ENCODE measurements around the gene ATP9B. TPM values are rescaled to one million over a fixed set of nuclear protein-coding genes. Genes with fewer than 3 reads are reported as not detected.

The ATP9B gene
- total RNA-seq, 2 experiments from 2014 or later = 15.9 to 16.6 TPM

DNA sequence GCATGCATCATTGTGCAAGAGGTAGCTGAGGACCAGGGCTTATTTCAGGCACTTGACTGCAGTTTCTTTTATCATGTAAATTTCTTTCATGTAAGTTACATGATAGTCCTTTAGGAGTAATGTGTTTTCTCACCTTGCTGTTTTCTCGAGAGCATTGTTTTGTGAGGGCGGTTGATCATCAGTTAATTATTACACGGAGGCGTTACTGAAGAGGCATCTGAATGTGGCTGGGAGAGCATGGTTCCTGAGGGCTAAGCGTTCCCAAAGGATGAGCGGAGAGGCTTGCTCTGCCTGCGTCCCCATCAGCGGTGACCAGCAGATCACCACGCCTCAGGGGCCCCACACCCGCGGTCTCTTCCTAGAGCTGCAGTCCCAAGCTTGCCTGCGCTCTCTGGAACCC lies 170.4 kb downstream of the ATP9B start:
- Mint-ChIP-seq H3K27me3 (no peaks in the 10 kb centered on the region), H3K4me1 (ENCODE audit: low read depth) (no peaks in the 10 kb centered on the region), H3K36me3 (peaks cover 2% of the 10 kb centered on the region), H3K4me3 (no peak overlapping the region), H3K27ac (no peak overlapping the region), H3K9me3 (no peaks in the 10 kb centered on the region)
- ChIA-PET CTCF (no interaction called here), POLR2A (no interaction called here)
- intact Hi-C loops (cut with micrococcal nuclease) = no loop called here
- no peak for DNase-seq

GRCh38 chr18:79241755-79242154 lies 172.6 kb downstream of the ATP9B start:
- no peak for DNase-seq
- Mint-ChIP-seq H3K27ac (no peak overlapping the region), H3K4me3 (no peak overlapping the region), H3K4me1 (ENCODE audit: low read depth) (peaks cover 6% of the 10 kb centered on the region), H3K36me3 (peaks cover 2% of the 10 kb centered on the region), H3K27me3 (no peaks in the 10 kb centered on the region), H3K9me3 (no peaks in the 10 kb centered on the region)
- intact Hi-C loops (cut with micrococcal nuclease) = no loop called here
- CTCF ChIA-PET = no interaction called here
- POLR2A ChIA-PET = no interaction called here

DNA sequence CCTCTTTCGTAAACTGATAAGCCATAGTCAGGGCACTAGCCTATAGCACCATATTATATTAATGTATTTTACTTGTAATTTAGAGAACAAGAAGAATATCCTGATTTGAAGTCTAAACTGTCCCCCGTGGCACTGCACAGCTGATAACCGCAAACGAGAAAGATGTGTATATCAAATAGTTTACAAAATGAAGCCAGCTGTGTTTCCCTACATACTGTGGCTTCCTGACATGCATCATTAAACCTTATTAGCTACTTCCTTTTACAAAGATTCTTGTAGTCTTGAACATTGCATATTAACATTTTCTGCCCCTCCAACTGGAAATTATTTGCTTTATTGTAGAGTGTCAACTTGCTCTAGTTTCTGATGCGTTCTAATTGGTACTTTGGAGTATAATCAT lies 173.1 kb downstream of the ATP9B start:
- CTCF ChIA-PET = no interaction called here

GRCh38 chr18:79245517-79246001 lies 176.4 kb downstream of the ATP9B start:
- no peaks in the 10 kb centered on the region for H3K27me3 Mint-ChIP-seq
- H3K4me3 Mint-ChIP-seq = peak overlapping the region; percentile 37
- no peak overlapping the region for H3K27ac Mint-ChIP-seq
- H3K9me3 Mint-ChIP-seq = no peaks in the 10 kb centered on the region
- peak; percentile 67 for DNase-seq
- POLR2A ChIA-PET = no interaction called here
- intact Hi-C loops (cut with micrococcal nuclease) = loop anchor here (1.0 kb wide), 3 partner anchors 176 to 370 kb away; partner anchors contain the start of gene ATP9B
- no peaks in the 10 kb centered on the region for H3K36me3 Mint-ChIP-seq
- H3K4me1 Mint-ChIP-seq (ENCODE audit: low read depth) = peaks cover 12% of the 10 kb centered on the region
- CTCF ChIA-PET = interaction anchor here (0.6 to 1.0 kb wide), 2 partner anchors 11 to 54 kb away, joined by 3 read pairs; no protein-coding TSS in a partner anchor

More for the DNA sequence above, 173.1 kb downstream of the ATP9B start:
- H3K27me3 Mint-ChIP-seq = no peaks in the 10 kb centered on the region
- intact Hi-C loops (cut with micrococcal nuclease) = no loop called here
- H3K4me1 Mint-ChIP-seq (ENCODE audit: low read depth) = peaks cover 6% of the 10 kb centered on the region
- no peak overlapping the region for H3K4me3 Mint-ChIP-seq
- no peaks in the 10 kb centered on the region for H3K9me3 Mint-ChIP-seq
- POLR2A ChIA-PET = no interaction called here
- DNase-seq = no peak
- H3K36me3 Mint-ChIP-seq = peaks cover 2% of the 10 kb centered on the region
- no peak overlapping the region for H3K27ac Mint-ChIP-seq

DNA sequence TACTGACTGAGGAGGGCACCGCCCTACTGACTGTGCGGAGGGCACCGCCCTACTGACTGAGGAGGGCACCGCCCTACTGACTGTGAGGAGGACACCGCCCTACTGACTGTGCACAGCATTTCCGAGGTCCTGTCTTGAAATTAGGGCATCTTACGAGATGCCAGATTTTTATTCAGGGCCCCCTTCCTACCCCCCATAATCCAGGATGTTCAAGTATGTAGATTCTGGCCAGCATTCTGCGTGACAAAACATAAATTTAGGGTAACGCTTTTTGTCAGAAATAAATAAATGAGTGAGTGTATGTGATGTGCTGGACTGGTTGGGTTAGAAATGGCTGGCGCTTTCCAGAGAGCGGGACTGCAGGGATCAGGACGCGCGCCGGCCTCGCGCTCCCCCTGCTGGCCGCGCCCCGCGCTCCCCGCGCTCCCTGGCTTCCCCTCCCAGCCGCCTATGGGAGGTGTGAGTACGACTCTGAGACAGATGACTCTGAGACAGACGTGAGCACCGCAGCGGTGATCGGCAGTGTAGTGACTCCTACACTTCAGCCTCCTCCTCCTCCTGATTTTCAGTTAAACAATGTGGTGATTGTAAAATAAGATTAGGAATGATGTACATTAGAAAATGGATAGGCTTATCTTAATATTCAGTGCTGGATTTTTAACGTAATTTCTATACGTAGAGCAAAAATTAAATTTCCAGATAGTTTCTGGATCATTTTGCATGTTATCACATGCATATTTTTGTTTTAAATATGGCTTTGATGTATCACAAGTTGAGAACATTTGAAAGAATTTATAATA lies 177.3 kb downstream of the ATP9B start:
- intact Hi-C loops (cut with micrococcal nuclease) = loop anchor here (1.0 kb wide), 3 partner anchors 177 to 371 kb away; partner anchors contain the start of gene ATP9B
- Mint-ChIP-seq H3K9me3 (no peaks in the 10 kb centered on the region), H3K27me3 (no peaks in the 10 kb centered on the region), H3K4me1 (ENCODE audit: low read depth) (peaks cover 12% of the 10 kb centered on the region), H3K36me3 (no peaks in the 10 kb centered on the region), H3K27ac (peak overlapping the region; percentile 60), H3K4me3 (peak overlapping the region; percentile 65)
- ChIA-PET POLR2A (no interaction called here), CTCF (no interaction called here)
- DNase-seq = peak; percentile 89

DNA sequence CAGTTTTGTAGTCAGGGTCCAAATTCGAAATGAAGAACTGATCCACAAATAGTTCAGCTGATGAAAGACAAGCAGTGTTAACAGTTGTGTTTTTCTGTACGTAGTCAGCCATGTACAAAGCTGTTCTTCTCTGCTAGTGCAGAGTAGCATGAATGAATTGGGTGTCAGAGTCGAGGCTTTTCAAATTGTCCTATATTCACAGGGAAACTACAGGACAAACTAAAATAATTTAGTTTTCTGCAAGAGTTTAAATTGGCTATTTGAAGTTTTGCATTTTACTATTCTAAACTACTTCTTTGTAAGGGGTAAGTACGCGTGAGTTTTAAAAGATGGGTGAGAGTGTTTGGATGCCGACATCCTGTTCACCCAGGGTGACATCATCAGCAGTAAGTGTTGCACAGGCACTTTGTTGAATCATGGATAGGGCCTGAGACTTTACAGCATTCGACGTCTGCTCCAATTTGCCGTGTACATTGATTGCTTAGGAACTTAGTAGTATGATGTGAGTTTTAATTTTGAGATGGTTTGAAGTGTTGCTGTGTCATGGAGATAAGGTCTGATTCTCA lies 179.4 kb downstream of the ATP9B start:
- Mint-ChIP-seq H3K27me3 (no peaks in the 10 kb centered on the region), H3K27ac (no peak overlapping the region), H3K4me3 (no peak overlapping the region), H3K9me3 (no peaks in the 10 kb centered on the region), H3K36me3 (peaks cover 3% of the 10 kb centered on the region), H3K4me1 (ENCODE audit: low read depth) (peaks cover 12% of the 10 kb centered on the region)
- intact Hi-C loops (cut with micrococcal nuclease) = no loop called here
- POLR2A ChIA-PET = no interaction called here
- no peak for DNase-seq
- CTCF ChIA-PET = interaction anchor here (1.2 kb wide), 1 partner anchor 8 kb away, joined by 5 read pairs; no protein-coding TSS in a partner anchor

- Mint-ChIP-seq H3K9me3 (no peaks in the 10 kb centered on the region), H3K36me3 (peaks cover 7% of the 10 kb centered on the region), H3K27ac (no peak overlapping the region), H3K27me3 (no peaks in the 10 kb centered on the region), H3K4me3 (no peak overlapping the region), H3K4me1 (ENCODE audit: low read depth) (peaks cover 12% of the 10 kb centered on the region)
- CTCF ChIA-PET = no interaction called here
- DNase-seq = no peak
- intact Hi-C loops (cut with micrococcal nuclease) = no loop called here
- POLR2A ChIA-PET = no interaction called here
These were observed 181.2 kb downstream of the ATP9B start for GRCh38 chr18:79250301-79250981.

DNA sequence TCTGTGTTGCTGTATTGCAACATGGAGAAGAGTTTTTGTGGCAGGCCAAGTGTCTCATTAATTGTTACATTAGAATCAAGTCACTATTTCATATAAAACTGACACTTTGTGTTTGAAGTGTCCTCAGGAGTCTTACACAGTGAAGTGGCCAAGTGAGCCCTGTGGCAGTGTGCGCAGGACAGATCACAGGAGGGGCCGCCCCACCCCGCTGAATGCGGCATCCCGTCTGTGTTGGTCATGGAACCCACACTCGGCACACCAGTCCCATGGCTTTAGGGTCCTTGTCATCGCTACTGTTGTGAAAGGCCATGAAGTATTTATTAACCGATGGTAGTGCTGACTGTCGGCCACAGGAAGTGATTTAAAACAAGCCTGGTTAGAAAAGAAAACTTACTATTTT lies 181.8 kb downstream of the ATP9B start:
- intact Hi-C loops (cut with micrococcal nuclease) = no loop called here
- CTCF ChIA-PET = no interaction called here
- POLR2A ChIA-PET = no interaction called here

DNA sequence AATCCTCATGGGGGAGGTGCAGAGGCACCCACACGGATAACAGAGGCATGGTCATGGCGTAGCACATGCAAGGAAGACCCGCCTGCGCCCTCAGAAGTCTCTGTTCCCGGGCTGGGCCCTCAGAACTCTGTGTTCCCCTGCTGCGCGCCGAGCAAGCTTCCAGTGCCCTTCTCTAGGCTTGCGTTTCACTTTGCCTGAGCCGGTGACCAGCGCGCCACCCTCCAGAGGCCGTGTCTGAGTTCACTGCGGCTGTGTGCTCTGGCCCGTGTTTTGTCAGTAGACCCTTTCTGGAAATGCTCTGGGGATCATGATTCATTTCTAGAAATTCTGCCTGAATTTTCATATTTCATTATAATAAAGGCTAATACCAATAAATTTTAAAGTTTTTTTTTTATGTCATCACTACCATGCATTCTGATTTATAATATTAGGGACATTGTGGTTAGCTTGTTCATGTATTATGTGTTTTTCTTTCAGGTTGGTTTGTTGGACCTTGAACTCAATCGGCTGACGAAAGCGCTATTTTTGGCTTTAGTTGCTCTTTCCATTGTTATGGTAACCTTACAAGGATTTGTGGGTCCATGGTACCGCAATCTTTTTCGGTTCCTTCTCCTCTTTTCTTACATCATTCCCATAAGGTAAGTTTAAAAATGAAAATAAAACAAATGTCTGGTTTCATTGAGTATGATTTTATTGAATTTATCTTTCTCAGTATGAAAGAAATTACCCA lies 183.9 kb downstream of the ATP9B start:
- ChIA-PET CTCF (no interaction called here), POLR2A (no interaction called here)
- peaks cover 7% of the 10 kb centered on the region for H3K4me1 Mint-ChIP-seq (ENCODE audit: low read depth)
- peaks cover 9% of the 10 kb centered on the region for H3K36me3 Mint-ChIP-seq
- no peak for DNase-seq
- H3K4me3 Mint-ChIP-seq = no peak overlapping the region
- H3K27me3 Mint-ChIP-seq = no peaks in the 10 kb centered on the region
- no peak overlapping the region for H3K27ac Mint-ChIP-seq
- no peaks in the 10 kb centered on the region for H3K9me3 Mint-ChIP-seq
- intact Hi-C loops (cut with micrococcal nuclease) = no loop called here

More for the DNA sequence above, 181.8 kb downstream of the ATP9B start:
- H3K4me3 Mint-ChIP-seq = no peak overlapping the region
- no peaks in the 10 kb centered on the region for H3K9me3 Mint-ChIP-seq
- peaks cover 12% of the 10 kb centered on the region for H3K4me1 Mint-ChIP-seq (ENCODE audit: low read depth)
- no peaks in the 10 kb centered on the region for H3K27me3 Mint-ChIP-seq
- no peak overlapping the region for H3K27ac Mint-ChIP-seq
- H3K36me3 Mint-ChIP-seq = peaks cover 9% of the 10 kb centered on the region
- DNase-seq = no peak

- Mint-ChIP-seq H3K27me3 (no peaks in the 10 kb centered on the region), H3K4me1 (ENCODE audit: low read depth) (no peaks in the 10 kb centered on the region), H3K4me3 (no peak overlapping the region), H3K9me3 (no peaks in the 10 kb centered on the region), H3K36me3 (peaks cover 24% of the 10 kb centered on the region), H3K27ac (no peak overlapping the region)
- CTCF ChIA-PET = no interaction called here
- POLR2A ChIA-PET = no interaction called here
- no peak for DNase-seq
- intact Hi-C loops (cut with micrococcal nuclease) = no loop called here
These were observed 188.3 kb downstream of the ATP9B start for GRCh38 chr18:79257480-79257879.

- DNase-seq = no peak
- intact Hi-C loops (cut with micrococcal nuclease) = no loop called here
- Mint-ChIP-seq H3K27ac (no peak overlapping the region), H3K4me3 (no peak overlapping the region), H3K9me3 (no peaks in the 10 kb centered on the region), H3K27me3 (no peaks in the 10 kb centered on the region), H3K4me1 (ENCODE audit: low read depth) (no peaks in the 10 kb centered on the region), H3K36me3 (peaks cover 22% of the 10 kb centered on the region)
- POLR2A ChIA-PET = no interaction called here
- CTCF ChIA-PET = no interaction called here
These were observed 189.3 kb downstream of the ATP9B start for GRCh38 chr18:79258447-79258846.

DNA sequence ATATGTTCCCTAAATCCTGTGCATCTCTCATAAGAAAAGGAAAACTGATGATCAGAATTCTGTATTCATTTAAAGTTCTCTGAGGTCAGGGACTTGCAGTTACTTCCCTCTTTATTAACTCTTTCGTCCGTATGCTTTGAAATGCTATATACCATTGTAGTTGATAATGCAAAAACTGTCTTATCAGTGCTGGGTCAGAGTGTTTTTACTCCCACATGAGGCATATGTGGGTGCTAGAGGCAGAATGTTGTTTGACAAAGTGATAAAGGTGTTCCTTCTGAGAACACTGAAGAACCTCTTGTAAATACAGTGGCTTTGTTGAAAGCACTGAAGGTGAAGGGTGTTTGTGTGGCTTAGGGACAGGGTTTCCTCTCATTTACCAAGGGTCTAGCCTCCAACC lies 190.0 kb downstream of the ATP9B start:
- POLR2A ChIA-PET = no interaction called here
- CTCF ChIA-PET = no interaction called here
- Mint-ChIP-seq H3K27me3 (no peaks in the 10 kb centered on the region), H3K36me3 (peaks cover 24% of the 10 kb centered on the region), H3K4me1 (ENCODE audit: low read depth) (no peaks in the 10 kb centered on the region), H3K27ac (no peak overlapping the region), H3K4me3 (no peak overlapping the region), H3K9me3 (no peaks in the 10 kb centered on the region)
- intact Hi-C loops (cut with micrococcal nuclease) = no loop called here
- DNase-seq = no peak
